ENCODE data around the gene CSF2RB. TPM values are rescaled to one million over a fixed set of nuclear protein-coding genes. Genes with fewer than 3 reads are reported as not detected.

CSF2RB gene
- total RNA-seq, 1 donor from 2014 or later, result 0.41 TPM

- no peak for FAIRE-seq
- DNase-seq (ENCODE audit: low spot score in 2 of 2), result no peak
Measured at GRCh38 chr22:36886016-36886415, 27.4 kb upstream of the CSF2RB start.

- no peak for FAIRE-seq
- no peak for DNase-seq (ENCODE audit: low spot score in 2 of 2)
Measured at GRCh38 chr22:36887162-36887561, 26.3 kb upstream of the CSF2RB start.

- FAIRE-seq (no peak), DNase-seq (ENCODE audit: low spot score in 2 of 2) (no peak)
Measured at GRCh38 chr22:36891646-36892045, 21.8 kb upstream of the CSF2RB start.

GRCh38 chr22:36892292-36892691 lies 21.1 kb upstream of the CSF2RB start:
- no peak for FAIRE-seq
- no peak for DNase-seq (ENCODE audit: low spot score in 2 of 2)

- FAIRE-seq (no peak), DNase-seq (ENCODE audit: low spot score in 2 of 2) (no peak)
Measured at GRCh38 chr22:36893262-36893661, 20.2 kb upstream of the CSF2RB start.

GRCh38 chr22:36894266-36894665 lies 19.2 kb upstream of the CSF2RB start:
- FAIRE-seq (no peak), DNase-seq (ENCODE audit: low spot score in 2 of 2) (no peak)

GRCh38 chr22:36897611-36898010 lies 15.8 kb upstream of the CSF2RB start:
- DNase-seq (ENCODE audit: low spot score in 2 of 2) (no peak), FAIRE-seq (no peak)

- FAIRE-seq, result no peak
- DNase-seq (ENCODE audit: low spot score in 2 of 2), result no peak
Measured at GRCh38 chr22:36898690-36899089, 14.7 kb upstream of the CSF2RB start.

- no peak for FAIRE-seq
- no peak for DNase-seq (ENCODE audit: low spot score in 2 of 2)
Measured at GRCh38 chr22:36899498-36899897, 13.9 kb upstream of the CSF2RB start.

GRCh38 chr22:36900225-36900624 lies 13.2 kb upstream of the CSF2RB start:
- no peak for DNase-seq (ENCODE audit: low spot score in 2 of 2)

GRCh38 chr22:36900880-36901279 lies 12.5 kb upstream of the CSF2RB start:
- FAIRE-seq (no peak), DNase-seq (ENCODE audit: low spot score in 2 of 2) (no peak)

More at GRCh38 chr22:36900225-36900624, 13.2 kb upstream of the CSF2RB start:
- no peak for FAIRE-seq

- FAIRE-seq (no peak), DNase-seq (ENCODE audit: low spot score in 2 of 2) (no peak)
Measured at GRCh38 chr22:36901411-36902142, 11.9 kb upstream of the CSF2RB start.

- FAIRE-seq (no peak), DNase-seq (ENCODE audit: low spot score in 2 of 2) (no peak)
Measured at GRCh38 chr22:36902143-36902926, 11.1 kb upstream of the CSF2RB start.

- DNase-seq (ENCODE audit: low spot score in 2 of 2), result no peak
- FAIRE-seq, result no peak
Measured at GRCh38 chr22:36904260-36904880, 9.1 kb upstream of the CSF2RB start.

- DNase-seq (ENCODE audit: low spot score in 2 of 2) (no peak), FAIRE-seq (no peak)
Measured at GRCh38 chr22:36907253-36908195, 5.9 kb upstream of the CSF2RB start.

GRCh38 chr22:36910461-36910860 lies 3.0 kb upstream of the CSF2RB start:
- DNase-seq (ENCODE audit: low spot score in 2 of 2) (no peak), FAIRE-seq (no peak)

GRCh38 chr22:36911887-36912661 lies 1.4 kb upstream of the CSF2RB start:
- FAIRE-seq (no peak), DNase-seq (ENCODE audit: low spot score in 2 of 2) (no peak)

GRCh38 chr22:36912694-36913426 lies 568 bp upstream of the CSF2RB start:
- no peak for FAIRE-seq
- DNase-seq (ENCODE audit: low spot score in 2 of 2), result no peak

- FAIRE-seq, result no peak
- DNase-seq (ENCODE audit: low spot score in 2 of 2), result no peak
Measured at GRCh38 chr22:36914390-36914752, 943 bp downstream of the CSF2RB start.

Data from frontal cortex (tissue), 4 donors.